Lower lobe of right lung (tissue), 2 donors: ENCODE results near the gene PGAP3. TPM values are rescaled to one million over a fixed set of nuclear protein-coding genes. Genes with fewer than 3 reads are reported as not detected.
A peak's percentile ranks its signal among the peaks of the same experiment; 100 is the strongest.

Source experiments
- ATAC-seq, 2 donors: fragments of 200-7000 bp; cut with Tn5 transposase; one replicate each; pipeline ENCODE4 v1.9.1; 2020 to 2022; ENCODE audit warnings: mild to moderate bottlenecking in 2 of 2, moderate library complexity in 2 of 2
- DNase-seq: peaks from one replicate; pipeline ENCODE4 v3.0.0-alpha.2; 2020
- H3K27ac ChIP-seq: fragments of 200-600 bp; one replicate; pipeline ENCODE4 v1.8.0; 2022
- H3K27me3 ChIP-seq: fragments of 200-600 bp; one replicate; pipeline ENCODE4 v1.8.0; 2022; ENCODE audit warnings: low read depth
- H3K36me3 ChIP-seq: fragments of 200-600 bp; one replicate; pipeline ENCODE4 v1.8.0; 2022; ENCODE audit warnings: mild to moderate bottlenecking
- H3K4me1 ChIP-seq: fragments of 200-600 bp; one replicate; pipeline ENCODE4 v1.8.0; 2022
- H3K4me3 ChIP-seq: fragments of 200-600 bp; one replicate; pipeline ENCODE4 v1.8.0; 2022; ENCODE audit warnings: mild to moderate bottlenecking
- H3K9me3 ChIP-seq: fragments of 200-600 bp; one replicate; pipeline ENCODE4 v1.8.0; 2022
- CTCF ChIP-seq: fragments of 200-600 bp; IDR thresholded peaks from one replicate; pipeline ENCODE4 v1.8.0; 2022; ENCODE audit warnings: antibody characterized with exemption, mild to moderate bottlenecking
- intact Hi-C: fragments of 100-400 bp; cut with DNase I; formaldehyde crosslinking; loops from one replicate; pipeline ENCODE4 v1.11.0; 2022
- total RNA-seq: library from RNA; stranded (reverse); fragmentation: NEBNext Ultra II Directional; extraction: Animal tissue kit (Norgen Biotek cat#: 25700); gene quantifications from one replicate; pipeline ENCODE4 v1.2.1, GENCODE V29; 2021
- donor health status: DM: no; HTN: yes; CAD: no; lungs with severe emphysema.

Gene PGAP3
- total RNA-seq, 1 donor from 2014 or later = 20.7 TPM

DNA sequence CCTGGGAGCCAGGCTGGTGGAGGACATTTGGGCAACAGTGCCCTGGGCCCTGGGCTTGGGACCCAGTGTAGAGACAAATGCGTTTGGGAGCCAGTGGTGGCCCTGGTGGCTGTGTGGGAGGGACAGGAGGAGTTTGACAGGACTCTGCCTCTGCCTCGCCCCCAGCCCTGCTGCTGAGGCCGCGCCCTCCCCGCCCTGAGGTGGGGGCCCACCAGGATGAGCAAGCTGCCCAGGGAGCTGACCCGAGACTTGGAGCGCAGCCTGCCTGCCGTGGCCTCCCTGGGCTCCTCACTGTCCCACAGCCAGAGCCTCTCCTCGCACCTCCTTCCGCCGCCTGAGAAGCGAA, 34.6 kb downstream of the PGAP3 start:
- intact Hi-C loops = no loop called here
- no peaks in the 10 kb centered on the region for H3K27me3 ChIP-seq
- H3K4me1 ChIP-seq = peaks cover 36% of the 10 kb centered on the region
- no peak for TF ChIP-seq CTCF
- no peak overlapping the region for H3K4me3 ChIP-seq
- peak overlapping the region; percentile 34 for H3K27ac ChIP-seq
- no peak for DNase-seq
- H3K36me3 ChIP-seq = peaks cover 39% of the 10 kb centered on the region
- ATAC-seq = no peak
- H3K9me3 ChIP-seq = no peaks in the 10 kb centered on the region

- intact Hi-C loops = no loop called here
- no peaks in the 10 kb centered on the region for H3K9me3 ChIP-seq
- ATAC-seq (peak in 1 of 2 donors; percentile 12), DNase-seq (no peak)
- H3K36me3 ChIP-seq = peaks cover 35% of the 10 kb centered on the region
- no peaks in the 10 kb centered on the region for H3K27me3 ChIP-seq
- TF ChIP-seq CTCF = no peak
- H3K4me1 ChIP-seq = peaks cover 34% of the 10 kb centered on the region
- peak overlapping the region; percentile 34 for H3K27ac ChIP-seq
- H3K4me3 ChIP-seq = no peak overlapping the region
Measured at GRCh38 chr17:39652587-39653315, 35.1 kb downstream of the PGAP3 start.

DNA sequence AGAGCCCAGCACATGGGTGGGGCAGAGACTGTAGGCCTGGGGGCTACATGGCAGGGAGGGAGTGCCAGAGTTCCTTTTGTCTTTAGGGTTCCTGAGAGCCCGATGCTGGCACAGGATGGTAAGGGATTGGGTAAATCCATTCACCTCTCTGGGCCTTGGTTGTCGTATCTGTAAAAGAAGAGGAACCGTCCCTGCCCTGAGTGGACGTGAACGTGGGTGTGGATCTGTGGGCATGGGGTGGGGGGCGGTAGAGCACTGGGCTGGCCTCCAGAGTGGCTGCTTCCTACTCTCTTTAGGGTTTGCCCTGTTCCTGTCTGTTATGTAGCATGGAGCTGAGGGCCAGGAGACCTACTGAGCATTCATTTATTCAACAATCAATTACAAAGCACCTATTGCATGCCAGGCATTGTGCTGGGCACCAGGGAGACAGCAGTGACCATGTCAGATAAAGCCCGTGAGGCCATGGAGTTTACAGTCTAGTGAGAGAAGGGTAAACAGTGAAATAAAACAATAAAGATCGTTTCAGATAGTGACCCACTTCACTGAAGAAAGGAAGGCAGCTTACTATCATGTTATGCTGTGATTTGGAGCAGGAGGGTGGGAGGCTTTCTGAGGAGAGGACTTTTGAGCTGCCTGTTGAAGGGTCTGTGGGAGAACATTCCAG, 35.8 kb downstream of the PGAP3 start:
- Histone ChIP-seq H3K4me3 (no peak overlapping the region), H3K27ac (peak overlapping the region; percentile 34), H3K9me3 (no peaks in the 10 kb centered on the region), H3K4me1 (peaks cover 34% of the 10 kb centered on the region), H3K27me3 (no peaks in the 10 kb centered on the region), H3K36me3 (peaks cover 28% of the 10 kb centered on the region)
- intact Hi-C loops = no loop called here
- TF ChIP-seq CTCF = no peak
- DNase-seq = no peak
- ATAC-seq = no peak

DNA sequence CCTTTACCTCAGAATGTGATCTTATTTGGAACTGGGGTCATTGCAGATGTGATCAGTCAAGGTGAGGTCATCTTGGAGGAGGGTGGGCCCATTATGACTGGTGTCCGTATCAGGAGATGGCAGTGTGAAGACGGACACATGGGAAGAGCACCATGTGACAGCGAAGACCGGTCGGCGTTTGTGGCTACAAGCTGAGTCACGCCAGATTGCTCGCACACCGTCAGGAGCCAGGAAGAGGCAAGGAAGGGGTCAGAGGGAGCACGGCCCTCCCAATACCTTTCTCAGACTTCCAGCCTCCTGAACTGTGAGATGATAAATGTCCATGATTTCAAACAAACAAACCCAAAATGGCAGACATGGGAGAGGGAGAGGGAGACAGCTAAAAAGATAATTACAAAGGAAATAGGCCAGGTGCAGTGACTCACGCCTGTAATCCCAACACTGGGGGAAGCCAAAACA, 37.7 kb downstream of the PGAP3 start:
- DNase-seq = no peak
- TF ChIP-seq CTCF = no peak
- Histone ChIP-seq H3K27ac (no peak overlapping the region), H3K4me1 (peaks cover 34% of the 10 kb centered on the region), H3K9me3 (no peaks in the 10 kb centered on the region), H3K27me3 (no peaks in the 10 kb centered on the region), H3K4me3 (no peak overlapping the region), H3K36me3 (peaks cover 15% of the 10 kb centered on the region)
- intact Hi-C loops = no loop called here
- no peak for ATAC-seq

GRCh38 chr17:39648616-39649366, 39.1 kb downstream of the PGAP3 start:
- DNase-seq (no peak), ATAC-seq (no peak)
- TF ChIP-seq CTCF = no peak
- Histone ChIP-seq H3K27me3 (no peaks in the 10 kb centered on the region), H3K4me3 (no peak overlapping the region), H3K36me3 (peaks cover 3% of the 10 kb centered on the region), H3K27ac (no peak overlapping the region), H3K9me3 (no peaks in the 10 kb centered on the region), H3K4me1 (peaks cover 30% of the 10 kb centered on the region)
- intact Hi-C loops = no loop called here
